NCI-H524 (cell line): Measurements from ENCODE around the gene KIF26A.

Experiments used
- DNase-seq, 2 experiments: peaks; one replicate each; lab custom pipeline; 2025; lab: John Stamatoyannopoulos, UW

The KIF26A gene

DNA sequence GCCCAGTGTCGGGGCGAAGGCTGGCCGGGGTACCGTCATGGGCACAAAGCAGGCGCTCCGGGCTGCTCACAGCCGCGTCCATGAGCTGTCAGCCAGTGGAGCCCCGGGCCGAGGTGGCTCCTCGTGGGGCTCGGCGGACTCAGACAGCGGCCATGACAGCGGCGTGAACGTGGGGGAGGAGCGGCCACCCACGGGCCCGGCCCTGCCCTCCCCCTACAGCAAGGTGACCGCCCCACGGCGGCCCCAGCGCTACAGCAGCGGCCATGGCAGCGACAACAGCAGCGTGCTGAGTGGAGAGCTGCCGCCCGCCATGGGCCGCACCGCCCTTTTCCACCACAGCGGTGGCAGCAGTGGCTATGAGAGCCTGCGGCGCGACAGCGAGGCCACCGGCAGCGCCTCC is 39.0 kb downstream of the KIF26A start:
- no peak for DNase-seq

DNA sequence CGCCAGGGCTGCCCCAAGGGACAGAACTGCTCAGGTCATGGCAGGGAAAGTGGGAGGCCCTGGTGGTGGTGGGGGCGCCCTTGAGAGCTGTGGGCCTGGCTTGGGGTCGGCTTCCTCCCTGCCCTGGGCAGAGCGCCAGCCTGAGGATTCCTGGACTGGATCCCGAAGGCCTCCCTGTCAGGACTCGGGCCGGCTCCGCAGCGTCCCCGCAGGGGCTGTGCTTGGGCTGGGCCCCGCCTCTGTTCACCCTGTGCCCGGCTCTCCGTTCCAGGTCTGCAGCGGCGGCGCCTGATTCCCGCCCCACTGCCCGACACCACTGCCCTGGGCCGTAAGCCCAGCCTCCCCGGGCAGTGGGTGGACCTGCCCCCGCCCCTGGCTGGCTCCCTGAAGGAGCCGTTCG is 39.9 kb downstream of the KIF26A start:
- no peak for DNase-seq

DNA sequence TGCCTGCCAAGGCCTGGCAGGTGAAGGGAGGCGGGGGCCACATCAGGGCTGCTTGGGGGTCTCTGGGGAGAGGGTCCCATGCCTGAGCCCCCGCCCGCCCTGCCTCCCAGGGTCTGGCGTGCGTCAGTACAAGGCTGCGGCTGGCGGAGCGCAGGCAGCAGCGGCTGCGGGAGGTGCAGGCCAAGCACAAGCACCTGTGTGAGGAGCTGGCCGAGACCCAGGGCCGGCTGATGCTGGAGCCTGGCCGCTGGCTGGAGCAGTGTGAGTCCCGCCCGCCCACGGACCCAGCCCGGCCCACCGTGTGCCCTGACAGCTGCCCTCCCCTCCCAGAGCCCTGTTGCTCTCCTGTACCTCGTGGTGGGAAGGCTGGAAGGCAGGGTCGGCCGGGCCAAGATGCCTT is 40.7 kb downstream of the KIF26A start:
- DNase-seq = no peak

DNA sequence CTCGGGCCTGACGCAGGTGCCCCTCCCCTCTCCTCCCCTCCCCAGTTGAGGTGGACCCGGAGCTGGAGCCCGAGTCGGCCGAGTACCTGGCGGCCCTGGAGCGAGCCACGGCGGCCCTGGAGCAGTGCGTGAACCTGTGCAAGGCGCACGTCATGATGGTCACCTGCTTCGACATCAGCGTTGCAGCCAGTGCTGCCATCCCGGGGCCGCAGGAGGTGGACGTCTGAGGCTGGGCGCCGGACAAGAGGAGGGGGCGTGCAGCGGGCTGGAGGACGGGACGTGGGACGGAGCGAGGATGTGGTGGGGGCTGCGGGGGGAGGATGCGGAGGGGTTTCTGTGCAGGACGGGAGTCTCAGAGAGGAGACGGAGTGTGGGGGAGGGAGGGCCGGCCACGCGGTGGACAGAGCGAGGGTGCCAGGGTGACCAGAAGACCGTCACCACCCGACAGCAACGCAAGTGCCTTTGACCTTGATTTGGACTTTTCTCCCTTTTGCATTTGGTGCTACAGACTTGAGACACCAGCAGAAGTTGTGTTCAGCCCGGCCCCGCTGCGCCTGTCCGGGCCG is 41.3 kb downstream of the KIF26A start:
- no peak for DNase-seq

DNA sequence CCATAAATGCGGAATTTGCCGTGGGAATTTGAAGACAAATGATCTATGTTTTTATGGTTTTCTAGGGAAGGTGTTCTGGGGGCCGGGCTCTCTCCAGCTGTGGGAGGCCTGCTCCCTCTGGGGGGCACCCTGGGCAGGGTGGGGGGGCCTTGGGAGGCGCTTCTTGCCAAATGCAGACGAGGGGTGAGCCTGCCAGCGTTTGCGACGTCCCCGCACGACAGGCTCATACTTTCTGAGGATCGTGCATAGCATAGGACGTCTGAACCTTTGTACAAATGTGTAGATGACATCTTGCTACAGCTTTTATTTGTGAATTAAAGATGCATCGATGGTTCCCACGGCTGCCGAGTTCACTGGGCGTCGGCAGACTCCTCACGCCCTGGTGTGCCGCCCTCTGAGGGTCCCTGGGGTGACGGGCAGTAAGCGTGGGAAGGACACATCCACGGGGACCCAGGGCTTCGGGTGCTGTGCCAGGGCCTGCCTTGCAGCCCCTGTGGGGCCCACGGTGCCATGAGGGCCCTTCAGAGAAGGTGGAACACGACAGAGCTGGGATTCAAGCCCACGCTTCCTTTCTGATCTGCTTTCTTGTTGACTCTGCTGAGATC is 42.3 kb downstream of the KIF26A start:
- no peak for DNase-seq

DNA sequence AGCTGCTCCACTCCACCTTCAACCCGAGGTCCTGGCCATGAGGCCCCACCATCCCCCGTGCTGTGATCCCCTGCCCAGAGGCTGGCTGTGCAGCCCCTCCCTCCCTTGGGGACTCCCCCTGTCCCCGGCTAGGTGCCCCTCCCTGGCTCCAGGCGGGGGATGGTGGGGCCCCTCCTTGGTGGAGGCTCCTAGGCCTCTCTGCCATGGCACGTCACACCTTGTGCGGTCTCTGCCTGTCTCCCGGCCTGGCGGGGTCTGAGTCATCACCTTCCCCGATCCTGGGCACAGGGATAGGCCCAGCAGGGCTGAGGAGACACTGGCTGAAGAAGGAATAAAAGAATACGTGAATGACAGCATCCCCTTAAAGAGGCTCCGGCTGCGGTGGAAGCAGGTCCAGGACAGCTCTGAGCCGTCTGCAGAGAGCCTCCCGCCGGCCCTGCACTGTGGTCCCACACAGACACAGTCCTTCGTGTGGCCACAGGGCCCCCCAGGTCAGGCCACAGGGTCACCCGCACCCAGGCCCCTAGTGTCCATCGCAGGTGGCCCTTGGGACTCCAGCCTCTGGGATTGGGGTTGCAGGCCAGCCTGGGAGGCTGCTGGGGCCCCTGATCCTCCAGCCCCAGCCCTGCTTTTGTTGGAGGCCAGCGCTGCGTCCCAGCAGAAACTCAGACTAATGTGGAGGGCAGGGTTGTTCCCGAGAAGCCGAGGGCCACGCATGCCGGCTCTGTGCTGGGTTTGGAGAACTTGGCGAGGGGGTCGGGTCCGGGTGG is 43.6 kb downstream of the KIF26A start:
- no peak for DNase-seq

DNA sequence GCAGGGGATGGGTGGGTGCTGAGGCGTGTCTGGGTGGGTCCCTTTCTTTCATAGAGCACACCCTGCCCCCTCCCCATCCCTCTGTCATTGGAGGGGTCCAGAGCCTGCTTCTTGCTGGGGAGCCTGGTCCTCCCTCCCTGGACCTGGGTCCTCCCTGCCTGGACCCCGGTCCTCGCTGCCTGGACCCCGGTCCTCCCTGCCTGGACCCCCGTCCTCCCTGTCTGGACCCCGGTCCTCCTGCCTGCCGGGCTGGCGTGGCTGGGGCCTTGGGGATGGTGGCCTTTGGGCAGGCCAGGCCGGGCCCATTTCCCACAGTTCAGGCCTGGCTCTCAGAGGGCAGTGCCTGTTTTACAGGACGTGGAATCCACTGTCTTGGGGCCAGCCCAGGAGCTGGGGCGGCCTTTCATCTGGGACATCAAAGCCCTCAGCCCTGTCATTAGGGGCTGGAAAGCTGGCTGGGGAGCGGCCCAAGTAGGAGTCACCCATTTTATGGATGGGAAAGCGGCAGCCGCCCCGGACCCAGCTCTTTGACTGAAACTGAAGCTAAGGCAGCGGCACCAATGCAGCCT is 44.6 kb downstream of the KIF26A start:
- DNase-seq = no peak

DNA sequence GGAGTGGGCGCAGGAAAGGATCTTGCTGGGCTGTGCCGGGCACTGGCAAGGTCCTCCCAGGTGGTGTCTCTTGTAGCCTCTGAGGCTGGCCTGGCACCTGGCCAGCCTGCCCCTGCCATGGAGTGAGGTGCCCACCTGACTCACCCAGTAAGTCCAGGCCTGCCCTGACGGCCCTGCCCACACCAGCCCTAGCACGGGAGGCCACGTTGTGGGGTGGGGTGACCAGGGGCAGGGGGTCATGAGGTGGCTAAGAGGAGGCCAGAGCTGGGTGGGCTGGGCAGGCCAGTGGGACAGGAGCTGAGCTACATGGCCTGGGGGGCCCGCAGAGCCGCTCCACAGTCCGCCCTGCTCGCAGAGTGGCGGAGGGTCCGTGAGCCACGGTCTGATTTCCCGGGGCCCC is 45.4 kb downstream of the KIF26A start:
- no peak for DNase-seq

DNA sequence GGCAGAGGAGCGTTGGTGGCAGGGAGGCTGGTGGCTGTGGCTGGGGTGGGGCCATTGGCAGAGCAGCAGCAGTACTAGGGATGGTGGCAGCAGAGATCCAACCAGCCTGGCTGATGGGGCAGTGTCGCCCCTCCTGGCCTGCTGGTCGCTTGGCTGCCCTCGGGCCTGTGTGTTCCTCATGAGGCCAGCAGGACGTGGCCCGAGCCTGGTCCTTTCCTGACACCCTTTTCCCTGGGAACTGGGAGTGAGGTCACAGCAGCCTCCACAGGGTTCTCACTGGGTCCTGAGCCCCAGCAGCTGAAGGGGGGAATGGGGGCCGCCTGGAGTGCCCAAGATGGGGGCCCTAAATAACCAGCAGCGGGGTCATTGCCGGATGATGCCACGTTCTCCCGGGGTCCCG is 46.1 kb downstream of the KIF26A start:
- no peak for DNase-seq

DNA sequence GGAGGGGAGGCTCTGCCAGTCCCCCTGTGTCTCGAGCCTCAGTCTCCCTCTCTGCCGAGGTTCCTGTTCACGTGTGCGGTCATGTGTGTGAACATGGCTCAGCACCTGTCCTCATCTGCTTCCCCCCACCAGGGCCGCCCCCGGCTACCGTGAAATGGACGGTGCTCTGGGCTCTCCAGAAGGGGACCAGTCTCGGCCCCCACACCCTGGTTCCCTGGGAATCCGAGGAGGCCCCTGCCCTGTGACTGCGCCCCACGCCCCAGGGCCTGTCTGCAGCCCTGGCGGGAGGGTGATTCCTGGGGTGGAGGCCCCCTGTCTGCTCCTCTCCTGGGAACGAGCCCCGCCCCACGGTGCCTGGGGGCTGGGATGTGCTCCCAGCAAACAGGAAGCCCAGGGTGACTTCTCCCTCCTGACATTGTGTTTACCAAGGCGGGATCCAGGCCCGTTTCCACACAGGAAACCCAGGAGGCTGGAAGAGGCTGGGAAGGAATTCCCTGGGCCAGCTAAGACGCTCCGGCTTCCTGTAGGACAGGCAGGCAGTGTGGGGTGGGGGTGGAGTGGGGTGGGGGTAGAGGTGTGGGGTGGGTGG is 46.6 kb downstream of the KIF26A start:
- no peak for DNase-seq

DNA sequence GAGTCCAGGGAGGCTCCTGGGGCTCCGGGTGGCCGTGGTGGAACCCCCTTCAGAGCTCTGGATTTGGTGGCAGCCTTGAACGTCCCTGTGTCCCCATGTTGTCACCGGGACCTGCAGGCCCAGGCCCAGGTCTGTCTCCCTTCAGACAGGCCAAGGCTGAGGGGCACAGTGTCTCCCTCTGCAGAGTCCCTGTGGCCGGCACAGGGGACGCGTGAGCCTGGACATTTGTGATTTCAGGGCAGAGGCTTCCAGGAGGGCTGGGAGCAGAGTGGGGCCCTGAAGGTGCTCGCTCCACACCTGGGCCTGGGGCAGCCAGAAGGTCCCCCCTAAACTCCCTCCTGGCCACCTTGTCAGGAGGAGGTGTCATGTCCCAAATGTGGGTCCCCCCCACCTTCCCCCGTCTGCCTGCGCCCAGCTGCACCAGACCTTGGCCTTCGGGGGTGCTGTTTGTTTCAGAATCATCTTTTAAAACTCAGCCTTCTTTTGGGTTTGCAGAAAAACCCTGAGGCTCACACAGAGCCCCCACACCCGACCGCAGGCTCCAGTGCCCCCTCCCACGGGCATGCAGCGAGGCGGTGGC is 47.6 kb downstream of the KIF26A start:
- no peak for DNase-seq

DNA sequence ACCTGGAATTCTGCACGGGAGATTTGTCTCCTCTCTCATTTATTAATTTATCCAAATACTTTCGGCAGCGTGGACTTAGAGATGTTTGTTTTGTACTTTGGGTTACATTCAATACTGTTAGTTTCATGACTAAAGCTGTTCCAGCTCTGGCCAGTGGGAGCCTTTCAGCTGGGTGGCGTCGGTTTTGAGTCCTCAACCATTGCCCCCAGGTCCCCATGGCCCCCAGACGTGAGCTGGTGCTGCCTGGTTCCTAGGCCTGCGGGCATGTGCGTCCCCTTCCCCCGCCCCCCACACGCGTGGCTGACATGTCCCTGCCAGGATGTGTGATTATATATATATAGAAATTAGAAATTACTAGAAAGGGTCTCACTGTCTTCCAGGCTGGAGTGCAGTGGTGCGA is 48.2 kb downstream of the KIF26A start:
- no peak for DNase-seq

DNA sequence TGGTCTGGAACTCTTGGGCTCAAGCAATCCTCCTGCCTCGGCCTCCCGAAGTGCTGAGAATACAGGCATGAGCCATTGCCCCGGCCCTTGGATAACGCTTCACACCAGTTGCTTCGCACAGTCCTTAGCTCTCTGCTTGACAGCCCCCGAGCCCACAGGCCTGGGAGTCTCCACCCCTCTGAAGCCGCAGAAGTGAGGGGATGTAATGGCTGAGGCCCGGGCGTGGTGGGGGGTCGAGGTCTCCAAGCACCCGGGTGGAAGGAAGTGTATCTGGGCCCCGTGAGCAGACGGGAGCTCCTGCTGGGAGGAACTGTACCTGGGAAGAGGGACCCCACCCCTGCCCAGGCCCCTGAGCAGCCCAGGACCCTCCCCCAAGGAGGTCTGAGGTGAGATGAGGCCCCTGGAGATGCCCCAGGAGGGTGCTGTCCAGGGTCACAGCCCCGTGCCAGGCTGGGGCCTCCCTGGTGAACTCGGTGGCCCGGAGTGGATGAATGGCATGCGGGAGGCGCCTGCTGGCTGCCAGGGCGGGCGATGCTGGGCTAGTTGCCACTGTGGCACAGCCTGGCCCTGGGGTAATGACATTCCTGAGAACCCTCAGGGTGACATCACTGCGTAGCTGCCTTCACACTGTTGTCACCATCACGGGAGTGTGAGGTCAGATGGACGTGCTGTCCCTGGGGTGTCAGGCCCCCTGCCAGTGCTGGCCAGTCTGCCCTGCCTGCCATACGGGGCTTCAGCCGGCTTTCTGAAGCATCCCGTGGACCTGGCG is 48.9 kb downstream of the KIF26A start:
- DNase-seq = no peak

DNA sequence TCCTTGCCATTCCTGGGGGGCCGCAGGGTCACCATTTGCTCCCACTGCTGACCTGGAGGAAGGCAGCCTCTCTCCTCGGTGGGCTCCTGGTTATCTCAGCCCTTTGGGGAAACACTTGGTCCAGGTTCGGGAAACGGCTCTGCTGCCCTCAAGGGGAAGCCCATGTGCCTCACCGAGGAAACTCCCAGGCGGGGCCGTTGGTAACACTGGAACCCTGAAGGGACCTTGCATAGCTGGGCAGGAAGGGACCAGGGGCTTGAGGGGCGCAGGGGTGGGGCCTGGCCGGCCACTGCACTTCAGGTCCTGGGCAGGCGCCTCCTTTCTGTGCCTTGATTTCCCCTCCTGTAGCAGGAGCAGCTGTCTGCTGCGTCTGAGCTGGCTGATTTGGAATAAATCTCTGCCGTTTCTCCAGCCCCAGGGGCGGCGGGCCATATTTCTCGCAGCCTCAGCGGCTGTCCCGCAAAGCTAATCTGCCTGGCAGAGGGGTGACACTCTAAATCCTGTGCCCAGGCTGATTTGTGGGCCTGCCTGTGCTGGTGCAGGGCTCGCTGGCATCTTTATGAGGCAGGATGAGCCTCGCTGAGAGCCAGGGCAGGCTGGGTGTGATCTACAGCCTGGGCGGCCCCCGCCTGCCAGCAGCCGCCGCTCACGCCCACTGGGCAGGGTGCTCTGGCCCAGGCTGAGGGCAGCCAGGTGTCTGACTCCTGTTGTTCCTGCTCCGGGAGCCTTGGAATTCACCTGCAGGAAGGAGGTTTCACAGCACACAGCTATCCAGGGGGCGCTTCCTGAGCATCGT is 49.7 kb downstream of the KIF26A start:
- no peak for DNase-seq

DNA sequence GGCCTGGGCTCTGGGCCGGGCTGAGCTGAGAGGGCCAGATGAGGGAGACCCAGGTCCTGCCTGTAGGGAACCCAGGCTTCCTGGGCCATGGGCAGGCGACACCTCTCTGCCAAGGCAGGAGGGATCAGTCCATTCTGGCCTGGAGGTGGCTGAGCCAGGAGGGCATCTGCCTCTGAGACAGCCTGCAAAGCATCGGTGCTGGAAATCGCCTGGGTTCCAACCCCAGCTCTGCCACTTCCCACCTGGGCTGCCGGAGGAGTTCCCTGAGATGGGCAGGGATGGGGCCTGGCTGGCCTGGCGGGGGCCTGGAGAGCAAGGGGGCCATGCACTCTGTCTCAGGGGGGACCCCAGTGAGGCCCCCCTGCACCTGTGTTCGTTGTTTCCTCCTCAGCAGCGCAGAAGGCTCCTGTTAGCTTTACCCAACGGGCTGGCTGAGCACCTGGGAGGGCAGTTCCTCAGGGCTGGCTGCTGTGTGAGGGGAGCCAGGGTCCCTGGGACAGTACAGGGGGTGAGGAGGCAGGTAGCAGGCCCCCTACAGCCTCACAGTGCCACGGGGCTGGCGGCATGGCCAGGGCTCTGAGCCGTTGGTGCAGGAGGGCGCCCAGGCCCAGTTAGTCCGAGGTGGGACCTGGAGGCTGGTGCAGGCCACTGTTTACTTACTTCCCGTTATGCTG is 50.5 kb downstream of the KIF26A start:
- DNase-seq = no peak

DNA sequence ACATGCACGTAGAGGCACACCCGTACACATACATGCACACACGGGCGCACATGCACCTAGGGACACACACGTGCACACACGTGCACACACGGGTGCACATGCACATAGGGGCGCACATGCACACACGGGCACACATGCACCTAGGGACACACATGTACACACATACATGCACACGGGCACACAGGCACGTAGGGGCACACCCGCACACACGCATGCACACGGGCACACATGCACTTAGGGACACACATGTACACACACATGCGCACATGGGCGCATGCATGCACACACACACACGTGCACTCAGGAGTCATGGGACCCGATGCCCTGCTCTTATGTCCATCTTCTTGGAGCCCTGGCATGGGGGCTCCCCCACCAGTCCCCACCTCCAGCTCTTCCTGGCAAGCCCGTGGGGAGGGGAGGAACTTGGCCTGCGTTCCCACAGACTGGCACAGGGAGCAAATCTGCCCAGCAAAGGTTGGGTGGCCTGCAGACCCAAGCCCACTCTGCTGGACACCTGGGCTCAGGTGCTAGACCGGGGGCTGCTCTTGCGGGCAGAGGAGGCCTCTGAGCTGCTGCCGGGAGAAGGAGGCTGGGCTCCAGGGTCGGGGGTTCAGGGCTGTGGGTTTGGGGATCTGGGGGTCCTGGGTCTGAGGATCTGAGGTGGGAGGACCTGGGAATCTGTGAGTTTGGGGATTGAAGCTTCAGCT is 51.4 kb downstream of the KIF26A start:
- DNase-seq = no peak

DNA sequence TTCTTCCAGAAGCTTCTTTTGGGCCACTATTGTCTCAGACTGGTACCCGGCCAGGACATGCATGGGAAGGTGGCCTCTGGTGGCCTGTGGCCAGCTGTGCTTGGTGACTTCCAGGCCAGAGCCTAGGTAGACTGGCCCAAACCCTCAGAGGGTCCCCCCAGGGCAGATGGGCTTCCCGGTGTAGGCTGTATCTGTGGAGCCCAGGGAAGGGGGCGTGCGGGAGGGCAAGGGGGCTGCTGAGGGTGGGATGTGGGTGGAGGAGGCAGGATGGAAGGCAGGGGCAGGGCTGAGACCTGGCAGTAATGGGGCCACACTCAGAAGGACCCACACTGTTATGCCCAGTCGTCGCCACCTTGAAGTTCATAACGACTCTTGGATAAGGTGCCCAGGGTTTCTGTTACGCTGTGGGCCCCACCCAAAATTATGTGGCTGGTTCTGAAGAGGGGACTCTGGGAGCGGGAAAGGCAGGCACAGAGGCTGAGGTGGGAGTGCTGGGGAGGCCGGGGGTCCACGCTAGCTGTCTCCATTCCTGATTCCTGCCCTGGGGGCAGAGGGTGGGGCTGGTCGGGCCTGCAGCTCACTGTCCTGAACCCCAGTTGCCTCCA is 52.1 kb downstream of the KIF26A start:
- no peak for DNase-seq

DNA sequence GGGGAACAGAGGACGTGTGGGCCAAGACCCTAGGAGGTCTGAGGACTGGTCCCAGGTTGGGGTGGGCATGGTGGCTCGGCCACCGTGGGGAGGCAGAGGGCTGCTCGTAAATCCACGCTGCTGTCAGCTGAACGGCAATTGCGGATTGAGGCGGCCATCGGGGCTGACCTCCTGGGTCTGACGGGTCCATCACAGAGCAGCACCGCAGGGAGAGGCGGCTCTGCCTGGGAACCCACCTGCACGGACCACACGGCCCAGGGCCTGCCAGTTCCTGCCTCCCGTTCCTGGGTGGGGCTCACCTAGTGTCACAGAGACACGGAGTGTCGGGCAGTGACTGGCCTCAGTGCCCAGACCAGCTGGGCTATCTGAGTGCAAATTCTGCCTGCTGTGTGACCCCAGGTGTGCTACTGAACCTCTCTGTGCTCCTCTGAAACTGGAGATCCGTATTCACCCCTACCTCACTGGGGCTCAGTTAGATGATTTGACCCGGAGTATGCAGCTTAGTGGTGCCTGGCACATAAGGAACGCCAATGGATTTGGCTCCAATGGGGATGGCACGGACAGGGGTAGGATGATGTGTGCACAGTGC is 53.1 kb downstream of the KIF26A start:
- no peak for DNase-seq
